Prostate gland (tissue), 2 donors: ENCODE results near the gene TSHZ2. TPM values are rescaled to one million over a fixed set of nuclear protein-coding genes. Genes with fewer than 3 reads are reported as not detected.
A peak's percentile ranks its signal among the peaks of the same experiment; 100 is the strongest.
"Not testable (repeated sequence)": the region's sequence is repeated elsewhere in the genome, so short reads cannot be mapped to it uniquely, and the experiment has no call there.

Source experiments
- DNase-seq: peaks from one replicate; pipeline ENCODE4 v3.0.0-alpha.2; 2019; ENCODE audit warnings: low spot score
- H3K27ac ChIP-seq, 2 donors: fragments of 200-600 bp; sonication (generic); 2 replicates each; pipeline ENCODE4 v1.5.1; 2017 to 2019
- H3K27me3 ChIP-seq: fragments of 200-600 bp; sonication (generic); replicated peaks from 2 replicates; pipeline ENCODE4 v1.5.1; 2019; ENCODE audit not compliant: insufficient read depth
- H3K36me3 ChIP-seq, 2 donors: fragments of 200-600 bp; sonication (generic); 1 replicate in 1 of 2; 2 replicates in 1 of 2; pipeline versions ENCODE4 v1.5.1 to v1.8.1; 2017 to 2019
- H3K4me1 ChIP-seq: fragments of 200-600 bp; sonication (generic); replicated peaks from 2 replicates; pipeline ENCODE4 v1.5.1; 2019
- H3K4me3 ChIP-seq, 2 donors: fragments of 200-600 bp; sonication (generic); 2 replicates each; pipeline ENCODE4 v1.5.1; 2017 to 2019
- H3K9me3 ChIP-seq: fragments of 200-600 bp; sonication (generic); 2 replicates; pipeline ENCODE4 v1.5.1; 2017
- CTCF ChIP-seq, 4 experiments: fragments of 200-600 bp in 2 of 4; fragments of 450-650 bp in 2 of 4; sonication (generic) in 2 of 4; IDR thresholded peaks; 1 replicate in 3 of 4; 2 replicates in 1 of 4; pipeline ENCODE4 v1.5.1; 2016 to 2019; ENCODE audit warnings: antibody characterized with exemption in 4 of 4, mild to moderate bottlenecking in 2 of 4, moderate library complexity in 2 of 4
- POLR2A ChIP-seq: fragments of 450-650 bp; IDR thresholded peaks from one replicate; pipeline ENCODE4 v1.6.1; 2016; ENCODE audit warnings: antibody characterized with exemption, mild to moderate bottlenecking
- POLR2AphosphoS5 ChIP-seq: sonication (generic); formaldehyde crosslinking; IDR thresholded peaks from one replicate; pipeline ENCODE4 v1.6.1; 2017; ENCODE audit warnings: antibody characterized with exemption
- WGBS: methylation state at CpG from one replicate; pipeline ENCODE4 v1.1.5; 2018; 5-methylcytosine and 5-hydroxymethylcytosine counted together
- intact Hi-C: fragments of 100-400 bp; cut with DNase I; formaldehyde crosslinking; loops from one replicate; pipeline ENCODE4 v1.14.2; 2022
- total RNA-seq, 2 donors: library from RNA; depleted of rRNA; stranded (reverse); fragments of >200 nt; gene quantifications; one replicate each; pipeline ENCODE4 v1.1.0, GENCODE V29; 2016

TSHZ2 gene
- total RNA-seq, 2 donors from 2014 or later = 9.8 to 35.1 TPM

DNA sequence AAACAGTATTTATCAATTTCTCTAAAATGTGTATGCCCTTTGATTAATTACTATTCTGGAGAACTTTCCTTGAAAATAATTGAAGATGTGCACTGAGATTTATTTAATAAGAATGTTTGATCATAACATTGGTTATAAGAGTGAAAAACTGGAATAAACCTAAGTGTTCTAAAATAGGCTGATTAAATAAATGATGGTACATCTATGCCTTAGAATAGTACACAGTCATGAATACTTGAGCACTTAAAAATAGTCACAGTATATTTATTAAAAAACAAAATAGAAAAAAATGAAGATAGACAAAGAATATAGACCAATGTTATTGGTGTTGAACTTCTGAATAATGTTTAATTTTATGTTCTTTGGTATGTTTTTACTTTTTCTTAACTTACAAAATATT is 528.5 kb downstream of the TSHZ2 start:
- no peak overlapping the region for H3K27ac ChIP-seq
- H3K36me3 ChIP-seq = no peaks in the 10 kb centered on the region
- H3K9me3 ChIP-seq = no peaks in the 10 kb centered on the region
- H3K4me1 ChIP-seq = no peaks in the 10 kb centered on the region
- H3K27me3 ChIP-seq = no peaks in the 10 kb centered on the region
- H3K4me3 ChIP-seq = no peak overlapping the region
- intact Hi-C loops = no loop called here
- TF ChIP-seq POLR2AphosphoS5 (no peak), CTCF (IDR thresholded peaks at IDR 0.05) (no peak), POLR2A (no peak)
- no peak for DNase-seq

GRCh38 chr20:53502820-53503219 is 530.7 kb downstream of the TSHZ2 start:
- TF ChIP-seq CTCF (IDR thresholded peaks at IDR 0.05) = no peak
- TF ChIP-seq POLR2A = no peak
- Histone ChIP-seq H3K4me3 (no peak overlapping the region), H3K36me3 (no peaks in the 10 kb centered on the region), H3K4me1 (no peaks in the 10 kb centered on the region), H3K9me3 (no peaks in the 10 kb centered on the region), H3K27ac (no peak overlapping the region), H3K27me3 (no peaks in the 10 kb centered on the region)
- 77% methylated on average over 4 of the region's 4 CpGs for WGBS
- no peak for DNase-seq
- intact Hi-C loops = no loop called here

DNA sequence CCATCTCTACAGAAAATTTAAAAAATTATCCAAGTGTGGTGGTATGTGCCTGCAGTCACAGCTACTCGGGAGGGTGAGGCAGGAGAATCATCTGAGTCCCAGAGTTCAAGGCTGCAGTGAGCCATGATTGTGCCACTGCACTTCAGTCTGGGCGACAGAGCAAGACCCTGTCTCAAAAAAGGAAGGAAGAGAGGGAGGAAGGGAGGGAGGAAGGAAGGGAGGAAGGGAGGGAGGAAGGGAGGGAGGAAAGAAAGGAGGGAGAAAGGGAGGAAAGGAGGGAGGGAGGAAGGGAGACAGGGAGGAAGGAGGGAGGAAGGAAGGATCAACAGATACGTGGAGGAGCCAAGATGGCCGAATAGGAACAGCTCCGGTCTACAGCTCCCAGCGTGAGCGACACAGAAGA is 531.4 kb downstream of the TSHZ2 start:
- Histone ChIP-seq H3K27ac (no peak overlapping the region), H3K4me1 (no peaks in the 10 kb centered on the region), H3K4me3 (peak overlapping the region; percentile 9 to 38), H3K36me3 (no peaks in the 10 kb centered on the region), H3K9me3 (no peaks in the 10 kb centered on the region), H3K27me3 (no peaks in the 10 kb centered on the region)
- no peak for DNase-seq
- 67% methylated on average over 7 of the region's 7 CpGs for WGBS
- intact Hi-C loops = no loop called here
- TF ChIP-seq POLR2A = no peak
- no peak for TF ChIP-seq POLR2AphosphoS5
- TF ChIP-seq CTCF (IDR thresholded peaks at IDR 0.05) = no peak

DNA sequence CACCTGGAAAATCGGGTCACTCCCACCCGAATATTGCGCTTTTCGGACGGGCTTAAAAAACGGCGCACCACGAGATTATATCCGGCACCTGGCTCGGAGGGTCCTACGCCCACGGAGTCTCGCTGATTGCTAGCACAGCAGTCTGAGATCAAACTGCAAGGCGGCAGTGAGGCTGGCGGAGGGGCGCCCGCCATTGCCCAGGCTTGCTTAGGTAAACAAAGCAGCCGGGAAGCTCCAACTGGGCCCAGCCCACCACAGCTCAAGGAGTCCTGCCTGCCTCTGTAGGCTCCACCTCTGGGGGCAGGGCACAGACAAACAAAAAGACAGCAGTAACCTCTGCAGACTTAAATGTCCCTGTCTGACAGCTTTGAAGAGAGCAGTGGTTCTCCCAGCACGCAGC is 531.9 kb downstream of the TSHZ2 start:
- H3K27me3 ChIP-seq, H3K27ac ChIP-seq, DNase-seq, H3K4me1 ChIP-seq, intact Hi-C loops, H3K9me3 ChIP-seq, H3K36me3 ChIP-seq: not testable (repeated sequence)
- peak overlapping the region; percentile 9 to 38 for H3K4me3 ChIP-seq
- WGBS = 56% methylated on average over 18 of the region's 19 CpGs

DNA sequence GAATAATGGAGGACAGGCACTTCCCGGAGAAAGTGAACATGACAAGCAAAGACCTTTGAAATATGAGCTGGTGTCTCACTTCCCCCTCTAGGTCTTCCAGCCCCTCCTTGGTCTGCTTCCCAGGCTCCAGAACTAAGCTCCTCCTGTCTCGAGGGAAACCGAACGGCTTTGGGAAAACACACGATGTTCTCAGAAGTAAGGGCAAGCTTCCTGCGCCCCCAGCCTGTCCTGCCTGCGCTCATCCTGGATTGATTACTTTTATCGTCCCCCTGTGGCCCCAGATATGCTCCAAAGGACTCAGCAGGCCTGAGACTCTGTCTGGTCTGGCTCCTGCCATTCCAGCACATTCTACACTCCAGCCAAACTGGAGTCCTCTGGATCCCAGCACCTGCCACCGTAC is 538.1 kb downstream of the TSHZ2 start:
- Histone ChIP-seq H3K36me3 (no peaks in the 10 kb centered on the region), H3K4me3 (no peak overlapping the region), H3K27me3 (no peaks in the 10 kb centered on the region), H3K4me1 (no peaks in the 10 kb centered on the region), H3K27ac (no peak overlapping the region), H3K9me3 (no peaks in the 10 kb centered on the region)
- WGBS = 76% methylated on average over 9 of the region's 9 CpGs
- no peak for DNase-seq
- TF ChIP-seq CTCF (IDR thresholded peaks at IDR 0.05) = no peak
- no peak for TF ChIP-seq POLR2AphosphoS5
- no peak for TF ChIP-seq POLR2A
- intact Hi-C loops = no loop called here

GRCh38 chr20:53510704-53511103 is 538.5 kb downstream of the TSHZ2 start:
- DNase-seq = no peak

More at GRCh38 chr20:53510704-53511103, 538.5 kb downstream of the TSHZ2 start:
- Histone ChIP-seq H3K4me1 (no peaks in the 10 kb centered on the region), H3K27ac (no peak overlapping the region), H3K27me3 (no peaks in the 10 kb centered on the region), H3K9me3 (no peaks in the 10 kb centered on the region), H3K36me3 (no peaks in the 10 kb centered on the region), H3K4me3 (no peak overlapping the region)
- intact Hi-C loops = no loop called here
- WGBS = 96% methylated on average over 4 of the region's 8 CpGs
- TF ChIP-seq POLR2AphosphoS5 (no peak), POLR2A (no peak), CTCF (IDR thresholded peaks at IDR 0.05) (no peak)
